Neural cell (in vitro differentiated cells): ENCODE measurements around the gene S100A8. TPM values are rescaled to one million over a fixed set of nuclear protein-coding genes. Genes with fewer than 3 reads are reported as not detected.

ENCODE experiments used
- H2AFZ ChIP-seq: fragments of 200-600, 300-800 bp; sonication (generic), shearing (Covaris generic); 2 replicates; pipeline ENCODE4 v1.6.0; 2014; ENCODE audit warnings: low read depth, mild to moderate bottlenecking, antibody characterized with exemption, low read length, moderate library complexity
- H3F3A ChIP-seq: fragments of 200-600 bp; shearing (Covaris generic); 2 replicates; pipeline ENCODE4 v1.6.1; 2016; ENCODE audit warnings: mild to moderate bottlenecking, moderate library complexity, mixed read lengths, antibody characterized with exemption, low read length; ENCODE audit not compliant: insufficient read depth, poor library complexity, severe bottlenecking
- H3K27ac ChIP-seq: fragments of 200-600, 300-800 bp; sonication (generic), shearing (Covaris generic); 2 replicates; pipeline ENCODE4 v1.5.1; 2014; ENCODE audit warnings: mild to moderate bottlenecking, low read length, moderate library complexity
- H3K27me3 ChIP-seq: fragments of 300-800, 200-600 bp; sonication (generic), shearing (Covaris generic); 2 replicates; pipeline ENCODE4 v1.6.0; 2014; ENCODE audit warnings: mild to moderate bottlenecking, low read depth, low read length, moderate library complexity; ENCODE audit not compliant: insufficient read depth
- H3K36me3 ChIP-seq: fragments of 300-800, 200-600 bp; sonication (generic), shearing (Covaris generic); 2 replicates; pipeline ENCODE4 v1.5.1; 2014; ENCODE audit warnings: mild to moderate bottlenecking, antibody characterized with exemption, low read length, moderate library complexity; ENCODE audit not compliant: insufficient read depth
- H3K4me2 ChIP-seq: fragments of 300-800, 200-600 bp; sonication (generic), shearing (Covaris generic); 2 replicates; pipeline ENCODE4 v1.6.0; 2014; ENCODE audit warnings: mild to moderate bottlenecking, low read length
- H3K4me3 ChIP-seq: fragments of 300-800, 200-600 bp; sonication (generic), shearing (Covaris generic); 2 replicates; pipeline ENCODE4 v1.5.1; 2014; ENCODE audit warnings: mild to moderate bottlenecking, low read length, moderate library complexity
- H3K79me2 ChIP-seq: fragments of 200-600 bp; shearing (Covaris generic); replicated peaks from 2 replicates; pipeline ENCODE4 v1.6.0; 2014; ENCODE audit warnings: mild to moderate bottlenecking, low read length, moderate library complexity; ENCODE audit not compliant: insufficient read depth
- H3K9ac ChIP-seq: fragments of 300-800, 200-600 bp; sonication (generic), shearing (Covaris generic); 2 replicates; pipeline ENCODE4 v1.6.1; 2016; ENCODE audit warnings: mild to moderate bottlenecking, low read length, mixed read lengths
- H3K9me2 ChIP-seq: fragments of 200-600 bp; shearing (Covaris generic); 2 replicates; pipeline ENCODE4 v1.6.1; 2016; ENCODE audit warnings: mild to moderate bottlenecking, low read length, mixed read lengths; ENCODE audit not compliant: insufficient read depth
- H3K9me3 ChIP-seq: fragments of 200-600, 300-800 bp; sonication (generic), shearing (Covaris generic); 2 replicates; pipeline ENCODE4 v1.6.1; 2016; ENCODE audit warnings: mild to moderate bottlenecking, mixed run types, low read length, moderate library complexity, mixed read lengths
- H4K20me1 ChIP-seq: fragments of 200-600 bp; shearing (Covaris generic); 2 replicates; pipeline ENCODE4 v1.6.1; 2016; ENCODE audit warnings: mild to moderate bottlenecking, mixed run types; ENCODE audit not compliant: insufficient read depth
- CTCF ChIP-seq: fragments of 450-650 bp; IDR thresholded peaks from 2 replicates; pipeline ENCODE4 v1.5.1; 2014; ENCODE audit warnings: antibody characterized with exemption, mild to moderate bottlenecking, moderate library complexity; ENCODE audit not compliant: poor library complexity, severe bottlenecking
- EP300 ChIP-seq: fragments of 450-650 bp; conservative IDR thresholded peaks from 2 replicates; pipeline ENCODE4 v1.6.1; 2014; ENCODE audit warnings: antibody characterized with exemption, mild to moderate bottlenecking, moderate library complexity; ENCODE audit not compliant: poor library complexity, severe bottlenecking
- EZH2 ChIP-seq: fragments of 200-600, 300-800 bp; shearing (Covaris generic), sonication (generic); IDR thresholded peaks from 2 replicates; pipeline ENCODE4 v1.6.1; 2014; ENCODE audit warnings: antibody characterized with exemption, low read length, borderline replicate concordance, mild to moderate bottlenecking; ENCODE audit not compliant: insufficient read depth, poor library complexity, severe bottlenecking
- MXI1 ChIP-seq: fragments of 450-650 bp; conservative IDR thresholded peaks from 2 replicates; pipeline ENCODE4 v1.6.1; 2014; ENCODE audit warnings: antibody characterized with exemption, mild to moderate bottlenecking; ENCODE audit not compliant: poor library complexity, severe bottlenecking
- POLR2AphosphoS5 ChIP-seq: IDR thresholded peaks from 2 replicates; pipeline ENCODE4 v1.6.1; 2012
- RAD21 ChIP-seq: fragments of 450-650 bp; conservative IDR thresholded peaks from 2 replicates; pipeline ENCODE4 v1.6.1; 2014; ENCODE audit warnings: antibody characterized with exemption, mild to moderate bottlenecking, moderate library complexity
- REST ChIP-seq: IDR thresholded peaks from 2 replicates; pipeline ENCODE4 v1.6.1; 2012; ENCODE audit warnings: borderline replicate concordance
- SMC3 ChIP-seq: fragments of 450-650 bp; conservative IDR thresholded peaks from 2 replicates; pipeline ENCODE4 v1.6.1; 2014; ENCODE audit warnings: antibody characterized with exemption, mild to moderate bottlenecking, moderate library complexity; ENCODE audit not compliant: poor library complexity
- TAF1 ChIP-seq: IDR thresholded peaks from 2 replicates; pipeline ENCODE4 v1.6.1; 2012; ENCODE audit warnings: low read depth
- polyA plus RNA-seq: library from polyadenylated mRNA; depleted of rRNA; stranded (reverse); fragments of >200 nt; gene quantifications from 2 replicates; pipeline ENCODE4 v1.2.3, GENCODE V29; 2014

Gene S100A8
- polyA plus RNA-seq, 1 donor from 2014 or later, result not detected

DNA sequence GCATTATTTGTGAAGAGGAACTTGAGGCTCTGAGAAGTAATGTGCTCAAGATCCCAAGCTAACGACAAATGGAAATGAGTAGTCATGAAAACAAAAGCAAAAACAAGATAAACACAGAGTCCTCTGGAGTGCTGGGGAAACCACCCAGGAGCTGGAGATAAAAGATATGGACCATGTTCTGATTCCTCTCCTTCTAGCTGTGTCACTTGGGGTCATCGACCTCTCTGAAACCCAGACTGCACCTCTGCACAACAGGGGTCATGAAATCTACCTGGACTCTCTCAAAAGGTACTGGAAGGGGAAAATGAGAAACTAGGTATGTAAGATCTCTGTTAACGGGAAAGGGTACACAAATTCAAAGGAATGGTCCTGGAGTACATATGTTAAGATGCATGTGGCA lies 48.7 kb downstream of the S100A8 start:
- Histone ChIP-seq H3K9me3 (no peaks in the 10 kb centered on the region), H3K4me2 (no peak overlapping the region), H3K9me2 (no peaks in the 10 kb centered on the region), H3K27ac (no peak overlapping the region), H3K4me3 (no peak overlapping the region), H3K9ac (no peak overlapping the region), H3K36me3 (no peaks in the 10 kb centered on the region), H3K79me2 (no peaks in the 10 kb centered on the region), H2AFZ (no peak overlapping the region), H4K20me1 (no peaks in the 10 kb centered on the region), H3F3A (no peaks in the 10 kb centered on the region), H3K27me3 (no peaks in the 10 kb centered on the region)
- TF ChIP-seq SMC3, result no peak
- no peak for TF ChIP-seq POLR2AphosphoS5
- no peak for TF ChIP-seq MXI1
- TF ChIP-seq TAF1, result no peak
- TF ChIP-seq RAD21, result no peak
- TF ChIP-seq EP300, result no peak
- no peak for TF ChIP-seq CTCF
- no peak for TF ChIP-seq REST

GRCh38 chr1:153341431-153341934 lies 49.4 kb downstream of the S100A8 start:
- Histone ChIP-seq H3K4me2 (no peak overlapping the region), H2AFZ (no peak overlapping the region), H3K36me3 (no peaks in the 10 kb centered on the region), H3K9ac (no peak overlapping the region), H3K9me2 (no peaks in the 10 kb centered on the region), H3K79me2 (no peaks in the 10 kb centered on the region), H4K20me1 (no peaks in the 10 kb centered on the region), H3F3A (no peaks in the 10 kb centered on the region), H3K27ac (no peak overlapping the region), H3K9me3 (no peaks in the 10 kb centered on the region), H3K27me3 (no peaks in the 10 kb centered on the region), H3K4me3 (no peak overlapping the region)
- no peak for TF ChIP-seq EZH2

DNA sequence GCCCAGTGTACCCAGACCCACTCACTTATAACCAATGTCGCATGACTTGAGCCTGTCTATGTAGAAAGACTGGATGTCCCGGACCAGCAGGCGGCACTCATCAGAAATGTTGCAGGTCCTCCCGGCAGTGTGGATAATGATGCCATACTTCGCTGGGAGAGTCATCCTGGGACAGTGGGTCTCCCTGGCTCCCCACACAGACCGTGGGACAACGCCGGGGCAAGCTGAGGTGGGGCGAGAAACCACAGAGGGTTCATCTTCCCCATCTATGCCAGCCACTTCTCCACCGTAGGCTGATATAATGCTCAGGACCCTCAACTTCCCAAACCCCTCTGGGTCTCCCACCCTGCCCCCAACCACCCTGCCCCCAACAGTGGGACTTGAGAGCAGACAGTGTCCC lies 50.5 kb downstream of the S100A8 start:
- H3K27me3 ChIP-seq, result no peaks in the 10 kb centered on the region
- H3K27ac ChIP-seq, result no peak overlapping the region
- no peak overlapping the region for H3K4me2 ChIP-seq
- H3K36me3 ChIP-seq, result no peaks in the 10 kb centered on the region
- no peak overlapping the region for H3K4me3 ChIP-seq
- H2AFZ ChIP-seq, result no peak overlapping the region
- no peaks in the 10 kb centered on the region for H3F3A ChIP-seq
- no peaks in the 10 kb centered on the region for H3K9me2 ChIP-seq
- no peaks in the 10 kb centered on the region for H4K20me1 ChIP-seq
- H3K79me2 ChIP-seq, result no peaks in the 10 kb centered on the region
- H3K9me3 ChIP-seq, result no peaks in the 10 kb centered on the region
- no peak for TF ChIP-seq RAD21
- TF ChIP-seq MXI1, result no peak
- TF ChIP-seq POLR2AphosphoS5, result no peak
- TF ChIP-seq CTCF, result no peak
- TF ChIP-seq EP300, result no peak
- TF ChIP-seq REST, result no peak
- TF ChIP-seq EZH2, result no peak
- no peak for TF ChIP-seq SMC3
- no peak for TF ChIP-seq TAF1
- no peak overlapping the region for H3K9ac ChIP-seq
